HG03039 (cell line): Measurements from ENCODE around the gene CCDC51.
"Not testable (repeated sequence)": the region's sequence is repeated elsewhere in the genome, so short reads cannot be mapped to it uniquely, and the experiment has no call there.

Experiments
- ATAC-seq: cut with Tn5 transposase; IDR thresholded peaks from one replicate; pipeline ENCODE4 v1.9.1; 2021; ENCODE audit warnings: mild to moderate bottlenecking, moderate library complexity; ENCODE audit not compliant: unreplicated experiment

CCDC51 gene

GRCh38 chr3:48407542-48408099, 32.3 kb downstream of the CCDC51 start:
- no peak for ATAC-seq

- no peak for ATAC-seq
These were observed 33.2 kb downstream of the CCDC51 start for GRCh38 chr3:48406443-48407431.

GRCh38 chr3:48405971-48406370, 33.9 kb downstream of the CCDC51 start:
- ATAC-seq = no peak

- ATAC-seq = no peak
These were observed 34.5 kb downstream of the CCDC51 start for GRCh38 chr3:48405343-48405881.

GRCh38 chr3:48404440-48405342, 35.2 kb downstream of the CCDC51 start:
- no peak for ATAC-seq

- ATAC-seq = no peak
These were observed 36.1 kb downstream of the CCDC51 start for GRCh38 chr3:48403533-48404439.

GRCh38 chr3:48402907-48403306, 37.0 kb downstream of the CCDC51 start:
- no peak for ATAC-seq

GRCh38 chr3:48402281-48402732, 37.6 kb downstream of the CCDC51 start:
- ATAC-seq = no peak

- ATAC-seq = not testable (repeated sequence)
These were observed 38.5 kb downstream of the CCDC51 start for GRCh38 chr3:48401434-48401901.

- no peak for ATAC-seq
These were observed 39.0 kb downstream of the CCDC51 start for GRCh38 chr3:48400824-48401433.

GRCh38 chr3:48399387-48400172, 40.3 kb downstream of the CCDC51 start:
- no peak for ATAC-seq

GRCh38 chr3:48398701-48399386, 41.1 kb downstream of the CCDC51 start:
- no peak for ATAC-seq

GRCh38 chr3:48397767-48398681, 41.9 kb downstream of the CCDC51 start:
- ATAC-seq = no peak

GRCh38 chr3:48395714-48396113, 44.2 kb downstream of the CCDC51 start:
- no peak for ATAC-seq

- ATAC-seq = no peak
These were observed 45.5 kb downstream of the CCDC51 start for GRCh38 chr3:48394391-48394790.

- no peak for ATAC-seq
These were observed 51.0 kb downstream of the CCDC51 start for GRCh38 chr3:48388966-48389365.

- ATAC-seq = no peak
These were observed 52.3 kb downstream of the CCDC51 start for GRCh38 chr3:48387634-48388033.
